GM12865 (cell line): ENCODE results near the gene KCNT1.

Source experiments
- DNase-seq: peaks from one replicate; pipeline ENCODE4 v3.0.0; 2010; ENCODE audit warnings: low read depth
- H3K4me3 ChIP-seq: 2 replicates; pipeline ENCODE4 v1.5.1; 2011; ENCODE audit warnings: mild to moderate bottlenecking, low read depth, low read length, control low read depth
- TF ChIP-seq, protein P1 (sequence below): IDR thresholded peaks from 2 replicates; pipeline ENCODE4 v1.5.1; 2011; ENCODE audit warnings: low read length, control low read depth, low read depth, inconsistent platforms; ENCODE audit not compliant: insufficient read depth; ENCODE audit errors: missing control alignments

The KCNT1 gene

DNA sequence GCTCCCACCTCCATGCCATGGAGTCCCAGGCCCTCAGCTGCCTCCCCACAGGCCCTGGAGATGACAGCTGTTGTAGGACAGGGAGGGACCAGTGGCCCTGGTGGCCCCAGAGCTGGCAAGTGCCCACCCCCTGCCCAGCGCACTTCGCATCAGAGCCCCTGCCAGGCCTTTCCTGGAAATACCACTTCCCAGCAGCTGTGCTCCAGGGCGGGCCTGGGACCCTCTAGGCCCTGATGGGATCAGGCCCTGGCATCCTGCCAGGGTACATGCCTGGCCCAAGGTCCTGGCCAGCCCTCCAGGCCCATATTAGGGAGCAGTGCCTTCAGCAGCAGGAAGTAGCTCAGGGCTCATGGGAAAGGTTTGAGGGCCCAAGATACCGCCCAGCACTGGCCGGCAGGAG lies 2.5 kb downstream of the KCNT1 start:
- no peak overlapping the region for H3K4me3 ChIP-seq
- TF ChIP-seq, protein P1, sequence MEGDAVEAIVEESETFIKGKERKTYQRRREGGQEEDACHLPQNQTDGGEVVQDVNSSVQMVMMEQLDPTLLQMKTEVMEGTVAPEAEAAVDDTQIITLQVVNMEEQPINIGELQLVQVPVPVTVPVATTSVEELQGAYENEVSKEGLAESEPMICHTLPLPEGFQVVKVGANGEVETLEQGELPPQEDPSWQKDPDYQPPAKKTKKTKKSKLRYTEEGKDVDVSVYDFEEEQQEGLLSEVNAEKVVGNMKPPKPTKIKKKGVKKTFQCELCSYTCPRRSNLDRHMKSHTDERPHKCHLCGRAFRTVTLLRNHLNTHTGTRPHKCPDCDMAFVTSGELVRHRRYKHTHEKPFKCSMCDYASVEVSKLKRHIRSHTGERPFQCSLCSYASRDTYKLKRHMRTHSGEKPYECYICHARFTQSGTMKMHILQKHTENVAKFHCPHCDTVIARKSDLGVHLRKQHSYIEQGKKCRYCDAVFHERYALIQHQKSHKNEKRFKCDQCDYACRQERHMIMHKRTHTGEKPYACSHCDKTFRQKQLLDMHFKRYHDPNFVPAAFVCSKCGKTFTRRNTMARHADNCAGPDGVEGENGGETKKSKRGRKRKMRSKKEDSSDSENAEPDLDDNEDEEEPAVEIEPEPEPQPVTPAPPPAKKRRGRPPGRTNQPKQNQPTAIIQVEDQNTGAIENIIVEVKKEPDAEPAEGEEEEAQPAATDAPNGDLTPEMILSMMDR = no peak
- DNase-seq = no peak

DNA sequence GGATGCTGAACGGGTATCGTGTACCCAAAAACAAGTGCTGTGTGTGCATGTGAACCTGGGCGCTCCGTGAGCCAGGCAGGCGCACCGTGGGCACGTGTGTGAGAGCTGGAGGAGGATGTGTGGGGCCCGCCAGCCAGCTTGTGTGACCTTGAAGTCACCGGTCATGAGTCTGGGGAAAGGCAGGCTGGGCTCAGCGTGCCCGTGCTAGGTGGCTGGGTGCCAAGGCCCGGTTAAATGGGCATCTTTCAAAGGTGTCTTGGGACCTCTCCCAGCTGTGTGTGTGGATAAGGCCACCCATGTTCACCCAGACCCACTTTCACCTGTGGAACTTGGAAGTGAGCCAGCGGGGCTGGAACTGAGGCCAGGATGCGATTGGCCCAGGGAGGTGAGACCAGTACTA lies 3.4 kb downstream of the KCNT1 start:
- H3K4me3 ChIP-seq = no peak overlapping the region
- no peak for DNase-seq
- TF ChIP-seq, protein P1 = no peak

DNA sequence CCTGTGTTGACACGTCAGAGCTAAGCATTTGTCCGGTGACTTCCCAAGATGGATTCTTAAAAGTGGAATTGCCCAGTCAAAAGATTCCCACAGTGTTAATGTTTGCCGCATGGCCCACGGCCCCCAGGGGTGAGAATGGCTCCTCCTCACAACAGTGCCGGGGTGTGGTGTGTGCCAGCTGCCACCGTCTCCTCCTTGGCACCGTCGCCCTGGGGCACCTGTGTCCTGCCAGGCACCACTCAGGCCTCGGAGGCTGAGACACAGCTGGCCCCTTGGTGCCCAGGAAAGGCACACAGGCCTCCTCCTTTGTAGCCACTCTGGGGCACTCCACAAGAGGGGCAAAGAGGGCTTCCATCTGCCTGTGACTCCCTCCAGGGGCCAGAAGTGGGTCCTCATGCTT lies 4.3 kb downstream of the KCNT1 start:
- no peak overlapping the region for H3K4me3 ChIP-seq
- DNase-seq = no peak
- TF ChIP-seq, protein P1 = no peak

DNA sequence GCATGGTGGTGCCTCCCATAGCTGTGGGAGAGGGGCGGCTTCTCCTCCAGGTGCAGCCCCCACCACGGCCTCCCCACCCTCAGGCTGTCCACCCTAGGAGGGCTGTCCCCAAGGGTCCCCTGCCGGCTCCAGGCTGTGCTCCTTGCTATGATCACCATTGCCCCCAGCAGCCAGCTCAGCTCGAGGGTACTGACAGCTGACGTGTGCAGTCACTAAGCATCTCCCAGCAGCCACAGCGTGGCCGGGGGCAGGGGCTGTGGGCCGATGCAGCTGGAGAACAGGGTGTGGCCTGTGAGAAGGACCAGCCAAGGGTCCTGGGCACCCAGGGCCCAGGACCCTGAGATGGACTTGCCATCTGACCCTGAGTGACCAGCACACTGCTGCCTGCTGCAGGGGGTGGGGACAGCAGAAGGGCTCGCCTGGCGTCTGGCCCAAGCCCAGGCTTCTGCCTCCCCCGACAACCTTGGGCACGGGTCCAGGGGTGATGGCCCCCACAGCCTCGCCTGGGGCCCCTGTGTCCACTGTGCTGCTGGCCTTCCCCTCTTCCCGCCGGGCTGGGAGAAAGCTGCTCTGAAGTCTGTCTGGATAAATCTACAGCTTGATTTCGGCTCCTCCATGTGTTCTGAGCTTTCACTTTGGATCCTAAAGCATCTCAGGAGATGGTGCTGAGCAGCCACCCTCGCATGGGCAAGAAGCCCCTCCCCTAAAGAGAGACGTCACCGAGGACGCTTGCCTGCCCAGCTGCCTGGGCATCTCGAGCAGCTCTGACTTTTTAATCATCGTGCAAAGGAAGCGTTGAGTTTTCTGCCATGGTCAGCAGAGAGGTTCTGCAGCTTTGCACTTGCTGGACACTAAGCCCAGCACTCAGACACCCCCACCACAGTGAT lies 5.5 kb downstream of the KCNT1 start:
- no peak overlapping the region for H3K4me3 ChIP-seq
- TF ChIP-seq, protein P1 = no peak
- no peak for DNase-seq

DNA sequence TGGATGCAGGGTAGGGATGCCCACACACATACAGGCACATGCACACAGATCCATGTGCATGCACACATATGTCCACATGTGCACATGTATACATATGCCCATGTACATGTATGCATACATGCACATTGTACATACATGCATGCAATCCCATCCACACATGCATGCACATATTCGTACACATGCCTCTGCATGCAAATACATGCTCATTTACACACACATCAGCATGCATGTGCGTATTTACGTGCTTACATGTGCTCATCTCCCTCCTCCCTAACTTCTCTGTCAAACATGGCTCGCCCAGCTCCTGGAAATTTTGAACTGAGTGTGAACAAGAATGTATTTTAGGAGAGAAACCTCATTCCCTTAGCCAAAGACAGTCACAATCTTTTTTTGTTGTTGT lies 6.2 kb downstream of the KCNT1 start:
- TF ChIP-seq, protein P1 = no peak
- no peak for DNase-seq
- H3K4me3 ChIP-seq = no peak overlapping the region

DNA sequence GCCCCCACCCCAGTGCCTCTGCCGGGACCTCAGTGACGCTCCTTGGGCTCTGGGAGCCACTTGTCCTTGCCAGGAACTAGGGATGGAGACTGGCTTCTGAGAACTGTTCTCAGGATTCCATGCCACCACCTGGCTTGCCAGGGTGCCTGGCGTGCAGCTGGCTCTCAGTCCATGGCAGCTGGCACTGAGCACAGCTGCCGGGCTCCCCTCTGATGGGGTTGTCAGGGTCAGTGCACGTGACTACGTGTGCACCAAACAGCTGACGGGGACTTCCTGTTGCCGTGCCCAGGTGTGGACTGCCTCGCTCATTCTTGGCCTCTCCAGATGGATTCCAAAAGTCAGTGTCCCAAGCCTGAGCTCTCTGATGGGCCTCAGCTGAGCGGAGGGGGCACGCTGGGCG lies 9.4 kb downstream of the KCNT1 start:
- H3K4me3 ChIP-seq = no peak overlapping the region
- TF ChIP-seq, protein P1 = no peak
- DNase-seq = no peak

DNA sequence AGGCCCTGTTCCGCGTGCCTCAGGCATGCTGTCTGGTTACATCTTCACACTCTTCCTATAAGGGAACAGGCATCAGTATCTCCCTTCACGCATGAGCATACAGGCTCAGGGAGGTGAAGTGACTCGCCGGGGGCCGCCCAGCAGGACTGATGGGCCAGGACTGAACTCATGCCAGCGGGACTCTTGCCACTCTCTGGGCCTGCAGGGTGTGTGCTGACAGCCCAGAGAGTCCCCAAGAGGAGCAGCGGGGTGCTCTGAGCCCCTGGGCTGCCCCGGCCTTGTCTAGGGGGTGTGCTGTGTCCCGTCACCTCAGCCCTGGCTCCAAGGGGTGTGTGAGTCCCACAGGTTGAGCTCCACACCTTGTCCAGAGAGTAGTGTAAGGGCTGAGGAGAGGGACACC lies 9.9 kb downstream of the KCNT1 start:
- no peak overlapping the region for H3K4me3 ChIP-seq
- TF ChIP-seq, protein P1 = no peak
- no peak for DNase-seq
